Nephron progenitor cell (in vitro differentiated cells): Measurements from ENCODE around the gene TMEM138.

Experiments
- DNase-seq: peaks from one replicate; pipeline ENCODE4 v3.0.0; 2021
- H3K27ac Mint-ChIP-seq: 2 replicates; pipeline ENCODE4 v1.8.0; 2021; ENCODE audit warnings: mild to moderate bottlenecking, moderate library complexity, mixed read lengths
- H3K27me3 Mint-ChIP-seq: 2 replicates; pipeline ENCODE4 v1.8.0; 2021; ENCODE audit warnings: mild to moderate bottlenecking, low read depth, mixed read lengths; ENCODE audit not compliant: poor library complexity
- H3K36me3 Mint-ChIP-seq: 2 replicates; pipeline ENCODE4 v1.8.0; 2021; ENCODE audit warnings: low read depth, mixed read lengths
- H3K4me1 Mint-ChIP-seq: 2 replicates; pipeline ENCODE4 v1.8.0; 2021; ENCODE audit warnings: mixed read lengths
- H3K4me3 Mint-ChIP-seq: 2 replicates; pipeline ENCODE4 v1.8.0; 2021; ENCODE audit warnings: mild to moderate bottlenecking, moderate library complexity, mixed read lengths
- H3K9me3 Mint-ChIP-seq: 2 replicates; pipeline ENCODE4 v1.8.0; 2021; ENCODE audit warnings: mild to moderate bottlenecking, moderate library complexity, mixed read lengths
- TF ChIP-seq, protein P1 (sequence below): fragments of 200-600 bp; sonication (generic); IDR thresholded peaks from 2 replicates; pipeline ENCODE4 v1.5.0; 2021; ENCODE audit warnings: antibody characterized with exemption

TMEM138 gene

DNA sequence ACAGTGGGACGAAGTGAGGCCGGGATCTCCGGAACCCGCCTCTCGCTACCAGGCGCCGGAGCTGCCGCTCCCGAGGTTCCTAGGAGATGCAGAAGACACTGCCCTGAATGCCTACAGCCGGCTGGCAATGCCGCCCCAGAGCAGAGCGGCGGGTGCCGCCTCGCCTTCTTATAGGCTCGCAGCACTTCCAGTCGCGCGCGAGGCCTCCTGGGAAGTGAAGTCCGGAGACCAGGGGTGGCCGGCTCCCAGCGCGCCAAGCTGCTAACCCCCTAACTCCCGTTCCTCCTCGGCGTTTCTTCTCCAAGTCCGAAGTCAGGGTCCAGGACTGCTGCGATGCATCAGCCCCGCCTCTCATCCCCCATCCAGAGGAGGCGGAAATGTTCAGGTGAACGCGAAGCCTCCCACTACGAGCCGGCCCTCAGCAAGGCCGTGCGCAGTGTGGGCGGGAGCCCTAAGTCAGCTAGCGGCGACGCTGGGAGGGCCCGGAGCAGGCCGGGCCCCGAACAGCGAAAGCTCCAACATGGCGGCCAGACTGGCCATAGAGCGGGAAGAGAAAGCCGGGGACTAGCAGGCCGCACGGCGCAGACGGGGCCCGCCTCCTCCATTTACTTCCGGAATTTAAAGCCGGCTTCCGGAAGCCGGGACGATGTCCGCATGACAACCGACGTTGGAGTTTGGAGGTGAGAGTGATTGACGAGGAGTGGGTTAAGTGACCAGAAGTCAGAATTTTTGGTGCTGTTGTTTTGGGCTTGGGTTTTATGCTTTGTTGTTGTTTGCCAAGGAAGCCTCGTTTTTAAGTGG, at the start of gene TMEM138, which contains the start of gene CYB561A3:
TSS of gene TMEM138 (plus strand) at position 634 of the 801 bp plus-strand sequence. CDS start 2,017 bp downstream, outside the sequence.
TSS of gene CYB561A3 (minus strand) at position 142 of the 801 bp plus-strand sequence. CDS start 5,169 bp downstream, outside the sequence.
- TF ChIP-seq, protein P1, sequence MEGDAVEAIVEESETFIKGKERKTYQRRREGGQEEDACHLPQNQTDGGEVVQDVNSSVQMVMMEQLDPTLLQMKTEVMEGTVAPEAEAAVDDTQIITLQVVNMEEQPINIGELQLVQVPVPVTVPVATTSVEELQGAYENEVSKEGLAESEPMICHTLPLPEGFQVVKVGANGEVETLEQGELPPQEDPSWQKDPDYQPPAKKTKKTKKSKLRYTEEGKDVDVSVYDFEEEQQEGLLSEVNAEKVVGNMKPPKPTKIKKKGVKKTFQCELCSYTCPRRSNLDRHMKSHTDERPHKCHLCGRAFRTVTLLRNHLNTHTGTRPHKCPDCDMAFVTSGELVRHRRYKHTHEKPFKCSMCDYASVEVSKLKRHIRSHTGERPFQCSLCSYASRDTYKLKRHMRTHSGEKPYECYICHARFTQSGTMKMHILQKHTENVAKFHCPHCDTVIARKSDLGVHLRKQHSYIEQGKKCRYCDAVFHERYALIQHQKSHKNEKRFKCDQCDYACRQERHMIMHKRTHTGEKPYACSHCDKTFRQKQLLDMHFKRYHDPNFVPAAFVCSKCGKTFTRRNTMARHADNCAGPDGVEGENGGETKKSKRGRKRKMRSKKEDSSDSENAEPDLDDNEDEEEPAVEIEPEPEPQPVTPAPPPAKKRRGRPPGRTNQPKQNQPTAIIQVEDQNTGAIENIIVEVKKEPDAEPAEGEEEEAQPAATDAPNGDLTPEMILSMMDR = no peak
- Mint-ChIP-seq H3K27me3 (peaks cover 3% of the 10 kb centered on the region), H3K4me1 (peaks cover 41% of the 10 kb centered on the region), H3K4me3 (peak within 1 kb of the TSS; percentile 97), H3K27ac (peak within 1 kb of the TSS; percentile 93), H3K9me3 (no peaks in the 10 kb centered on the region), H3K36me3 (peaks cover 24% of the 10 kb centered on the region)
- peak; percentile 85 for DNase-seq

DNA sequence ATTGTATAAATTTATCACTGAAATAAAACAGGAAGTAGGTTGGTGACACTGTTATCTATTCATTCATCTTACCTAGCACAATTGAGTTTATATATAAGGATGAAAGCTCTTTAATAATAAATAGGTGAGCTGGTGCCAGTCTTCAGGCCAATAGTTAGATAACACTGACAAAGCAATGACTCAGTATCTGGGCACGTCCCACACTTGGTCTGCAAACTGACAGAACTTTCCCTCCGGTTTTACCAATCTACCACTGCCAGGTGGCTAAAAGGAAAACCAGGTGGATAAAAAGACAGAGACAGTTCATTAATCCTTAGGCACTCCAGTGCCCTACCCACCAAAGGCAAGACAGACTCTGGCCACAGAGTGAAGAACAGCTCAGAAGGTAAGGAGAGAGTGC, 46.9 kb upstream of the TMEM138 start:
- H3K4me1 Mint-ChIP-seq = no peaks in the 10 kb centered on the region
- TF ChIP-seq, protein P1 = no peak
- no peaks in the 10 kb centered on the region for H3K9me3 Mint-ChIP-seq
- no peak overlapping the region for H3K27ac Mint-ChIP-seq
- peaks cover 73% of the 10 kb centered on the region for H3K36me3 Mint-ChIP-seq
- no peak for DNase-seq
- H3K27me3 Mint-ChIP-seq = no peaks in the 10 kb centered on the region
- no peak overlapping the region for H3K4me3 Mint-ChIP-seq

DNA sequence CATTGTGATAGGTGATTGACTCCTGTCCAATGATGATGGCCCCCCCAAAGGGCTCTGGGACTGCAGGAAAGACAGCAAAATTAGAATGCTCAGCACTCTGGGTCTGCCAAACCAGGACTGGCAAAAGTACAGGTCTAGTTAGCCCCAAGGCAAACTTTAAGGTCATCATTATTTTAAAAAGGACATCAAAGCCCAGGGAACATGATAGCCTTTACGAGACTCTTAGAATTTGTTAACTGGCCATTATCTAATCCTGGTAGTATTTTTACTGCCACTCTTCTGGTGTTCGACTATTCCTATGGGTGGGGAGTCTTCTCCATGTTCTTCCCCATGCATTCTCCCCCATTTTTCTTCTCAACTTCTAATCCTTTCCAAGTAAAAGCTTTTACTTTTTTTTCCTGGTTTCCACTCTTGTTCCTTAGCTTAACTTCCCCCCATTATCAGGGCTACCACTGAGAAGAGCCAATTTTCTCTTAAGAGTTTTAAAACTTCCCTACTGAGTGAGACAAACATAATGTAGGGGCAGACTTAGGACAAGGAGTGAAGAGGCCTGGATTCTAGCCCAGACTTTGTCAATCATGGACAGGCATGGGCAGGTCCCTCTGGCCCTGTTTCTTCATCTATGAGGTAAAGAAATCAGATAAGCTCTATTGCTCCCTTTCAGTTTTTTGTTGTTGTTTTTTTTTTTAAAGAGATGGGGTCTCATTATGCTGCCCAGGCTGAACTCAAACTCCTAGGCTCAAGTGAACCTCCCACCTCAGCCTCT, 36.3 kb upstream of the TMEM138 start:
- no peaks in the 10 kb centered on the region for H3K9me3 Mint-ChIP-seq
- H3K4me3 Mint-ChIP-seq = no peak overlapping the region
- H3K27ac Mint-ChIP-seq = no peak overlapping the region
- TF ChIP-seq, protein P1 = no peak
- DNase-seq = no peak
- peaks cover 2% of the 10 kb centered on the region for H3K4me1 Mint-ChIP-seq
- peaks cover 78% of the 10 kb centered on the region for H3K36me3 Mint-ChIP-seq
- no peaks in the 10 kb centered on the region for H3K27me3 Mint-ChIP-seq

DNA sequence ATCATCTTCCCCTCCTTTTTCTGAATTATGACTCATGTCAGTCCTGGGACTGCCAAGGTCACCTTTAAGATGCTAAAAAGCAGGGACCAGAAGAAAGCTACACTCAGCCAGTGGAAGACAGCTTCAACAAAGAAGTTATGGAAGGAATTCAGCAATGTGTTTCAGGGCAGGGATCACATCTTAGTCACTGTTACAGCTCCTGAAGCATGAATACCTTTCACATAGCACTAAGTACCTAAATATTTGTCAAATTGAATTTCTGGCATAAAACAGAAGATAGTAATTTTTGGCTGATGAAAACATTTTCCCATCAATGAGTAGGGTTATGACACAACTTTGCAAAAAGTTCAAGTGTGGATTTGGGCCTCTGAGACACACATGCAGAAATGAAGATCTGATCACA, 34.5 kb upstream of the TMEM138 start:
- Mint-ChIP-seq H3K4me1 (peaks cover 21% of the 10 kb centered on the region), H3K4me3 (no peak overlapping the region), H3K27me3 (no peaks in the 10 kb centered on the region), H3K9me3 (no peaks in the 10 kb centered on the region), H3K36me3 (peaks cover 60% of the 10 kb centered on the region), H3K27ac (no peak overlapping the region)
- TF ChIP-seq, protein P1 = no peak
- no peak for DNase-seq

- TF ChIP-seq, protein P1 = no peak
- Mint-ChIP-seq H3K4me3 (no peak overlapping the region), H3K4me1 (peaks cover 23% of the 10 kb centered on the region), H3K36me3 (peaks cover 54% of the 10 kb centered on the region), H3K9me3 (no peaks in the 10 kb centered on the region), H3K27ac (peak overlapping the region; percentile 42), H3K27me3 (no peaks in the 10 kb centered on the region)
- DNase-seq = no peak
Observed at GRCh38 chr11:61328351-61328750, 33.8 kb upstream of the TMEM138 start.
